Measurements from ENCODE around the gene BRCA1. TPM values are rescaled to one million over a fixed set of nuclear protein-coding genes. Genes with fewer than 3 reads are reported as not detected.
A peak's percentile ranks its signal among the peaks of the same experiment; 100 is the strongest.
"Not testable (repeated sequence)": the region's sequence is repeated elsewhere in the genome, so short reads cannot be mapped to it uniquely, and the experiment has no call there.

BRCA1 gene
- total RNA-seq, 2 donors from 2014 or later, result 80.3 to 93.4 TPM

GRCh38 chr17:43068570-43069367 is 56.4 kb downstream of the BRCA1 start:
- H3K27ac Mint-ChIP-seq, result no peak overlapping the region
- no peaks in the 10 kb centered on the region for H3K4me1 Mint-ChIP-seq
- H3K9me3 Mint-ChIP-seq, result no peaks in the 10 kb centered on the region
- no peaks in the 10 kb centered on the region for H3K27me3 Mint-ChIP-seq
- peaks cover 54% of the 10 kb centered on the region for H3K36me3 Mint-ChIP-seq (ENCODE audit: low read depth)
- no peak overlapping the region for H3K4me3 Mint-ChIP-seq
- ATAC-seq (replicated peaks), result no peak

GRCh38 chr17:43062984-43063638 is 62.1 kb downstream of the BRCA1 start:
- ATAC-seq (replicated peaks), result no peak
- Mint-ChIP-seq H3K36me3 (ENCODE audit: low read depth) (peaks cover 46% of the 10 kb centered on the region), H3K9me3 (no peaks in the 10 kb centered on the region), H3K27me3 (no peaks in the 10 kb centered on the region), H3K27ac (no peak overlapping the region), H3K4me3 (no peak overlapping the region), H3K4me1 (no peaks in the 10 kb centered on the region)

- Mint-ChIP-seq H3K9me3 (no peaks in the 10 kb centered on the region), H3K27me3 (no peaks in the 10 kb centered on the region), H3K27ac (no peak overlapping the region), H3K4me3 (no peak overlapping the region), H3K36me3 (ENCODE audit: low read depth) (peaks cover 68% of the 10 kb centered on the region), H3K4me1 (no peaks in the 10 kb centered on the region)
- ATAC-seq (replicated peaks), result no peak
These were observed 69.1 kb downstream of the BRCA1 start for GRCh38 chr17:43056051-43056450.

- H3K27ac Mint-ChIP-seq; H3K9me3 Mint-ChIP-seq; H3K4me1 Mint-ChIP-seq; ATAC-seq (replicated peaks); H3K27me3 Mint-ChIP-seq; H3K4me3 Mint-ChIP-seq: not testable (repeated sequence)
- H3K36me3 Mint-ChIP-seq (ENCODE audit: low read depth), result peaks cover 91% of the 10 kb centered on the region
These were observed 72.2 kb downstream of the BRCA1 start for GRCh38 chr17:43053008-43053407.

GRCh38 chr17:43051969-43052368 is 73.2 kb downstream of the BRCA1 start:
- Mint-ChIP-seq H3K27me3 (no peaks in the 10 kb centered on the region), H3K36me3 (ENCODE audit: low read depth) (peaks cover 98% of the 10 kb centered on the region), H3K4me3 (no peak overlapping the region), H3K4me1 (no peaks in the 10 kb centered on the region), H3K9me3 (no peaks in the 10 kb centered on the region), H3K27ac (no peak overlapping the region)
- ATAC-seq (replicated peaks), result no peak

GRCh38 chr17:43044024-43044423 is 81.1 kb downstream of the BRCA1 start:
- H3K4me1 Mint-ChIP-seq, result no peaks in the 10 kb centered on the region
- H3K27me3 Mint-ChIP-seq, result no peaks in the 10 kb centered on the region
- H3K9me3 Mint-ChIP-seq, result no peaks in the 10 kb centered on the region
- H3K27ac Mint-ChIP-seq, result no peak overlapping the region
- no peak overlapping the region for H3K4me3 Mint-ChIP-seq
- ATAC-seq (replicated peaks), result no peak
- H3K36me3 Mint-ChIP-seq (ENCODE audit: low read depth), result peaks cover 35% of the 10 kb centered on the region

- ATAC-seq (replicated peaks), result no peak
- Mint-ChIP-seq H3K36me3 (ENCODE audit: low read depth) (peaks cover 28% of the 10 kb centered on the region), H3K4me3 (no peak overlapping the region), H3K27me3 (no peaks in the 10 kb centered on the region), H3K27ac (no peak overlapping the region), H3K4me1 (no peaks in the 10 kb centered on the region), H3K9me3 (no peaks in the 10 kb centered on the region)
These were observed 81.9 kb downstream of the BRCA1 start for GRCh38 chr17:43043307-43043706.

- H3K27me3 Mint-ChIP-seq, result no peaks in the 10 kb centered on the region
- peaks cover 16% of the 10 kb centered on the region for H3K36me3 Mint-ChIP-seq (ENCODE audit: low read depth)
- H3K4me3 Mint-ChIP-seq, result no peak overlapping the region
- no peak for ATAC-seq (replicated peaks)
- peak overlapping the region; percentile 1 for H3K27ac Mint-ChIP-seq
- no peaks in the 10 kb centered on the region for H3K4me1 Mint-ChIP-seq
- H3K9me3 Mint-ChIP-seq, result no peaks in the 10 kb centered on the region
These were observed 83.0 kb downstream of the BRCA1 start for GRCh38 chr17:43042025-43042628.

- Mint-ChIP-seq H3K27ac (no peak overlapping the region), H3K4me1 (no peaks in the 10 kb centered on the region), H3K4me3 (no peak overlapping the region), H3K9me3 (no peaks in the 10 kb centered on the region), H3K36me3 (ENCODE audit: low read depth) (peaks cover 9% of the 10 kb centered on the region), H3K27me3 (no peaks in the 10 kb centered on the region)
- no peak for ATAC-seq (replicated peaks)
These were observed 84.5 kb downstream of the BRCA1 start for GRCh38 chr17:43040655-43041054.

GRCh38 chr17:43039646-43040045 is 85.5 kb downstream of the BRCA1 start:
- H3K9me3 Mint-ChIP-seq, result no peaks in the 10 kb centered on the region
- H3K36me3 Mint-ChIP-seq (ENCODE audit: low read depth), result no peaks in the 10 kb centered on the region
- no peak overlapping the region for H3K4me3 Mint-ChIP-seq
- no peaks in the 10 kb centered on the region for H3K4me1 Mint-ChIP-seq
- ATAC-seq (replicated peaks), result no peak
- peak overlapping the region; percentile 12 for H3K27ac Mint-ChIP-seq
- no peaks in the 10 kb centered on the region for H3K27me3 Mint-ChIP-seq

GRCh38 chr17:43034894-43035293 is 90.3 kb downstream of the BRCA1 start:
- no peaks in the 10 kb centered on the region for H3K36me3 Mint-ChIP-seq (ENCODE audit: low read depth)
- no peak overlapping the region for H3K4me3 Mint-ChIP-seq
- H3K27me3 Mint-ChIP-seq, result no peaks in the 10 kb centered on the region
- no peaks in the 10 kb centered on the region for H3K9me3 Mint-ChIP-seq
- no peaks in the 10 kb centered on the region for H3K4me1 Mint-ChIP-seq
- H3K27ac Mint-ChIP-seq, result peak overlapping the region; percentile 40
- no peak for ATAC-seq (replicated peaks)

- Mint-ChIP-seq H3K27ac (no peak overlapping the region), H3K36me3 (ENCODE audit: low read depth) (no peaks in the 10 kb centered on the region), H3K4me1 (no peaks in the 10 kb centered on the region), H3K4me3 (no peak overlapping the region), H3K9me3 (no peaks in the 10 kb centered on the region), H3K27me3 (no peaks in the 10 kb centered on the region)
- ATAC-seq (replicated peaks), result no peak
These were observed 90.9 kb downstream of the BRCA1 start for GRCh38 chr17:43033948-43034881.

- H3K36me3 Mint-ChIP-seq (ENCODE audit: low read depth), result no peaks in the 10 kb centered on the region
- no peak for ATAC-seq (replicated peaks)
- no peak overlapping the region for H3K27ac Mint-ChIP-seq
- H3K4me1 Mint-ChIP-seq, result no peaks in the 10 kb centered on the region
- no peaks in the 10 kb centered on the region for H3K9me3 Mint-ChIP-seq
- H3K27me3 Mint-ChIP-seq, result no peaks in the 10 kb centered on the region
- H3K4me3 Mint-ChIP-seq, result no peak overlapping the region
These were observed 93.5 kb downstream of the BRCA1 start for GRCh38 chr17:43031666-43032065.

- H3K4me3 Mint-ChIP-seq, result no peak overlapping the region
- H3K27ac Mint-ChIP-seq, result peak overlapping the region; percentile 2
- H3K4me1 Mint-ChIP-seq, result no peaks in the 10 kb centered on the region
- H3K27me3 Mint-ChIP-seq, result no peaks in the 10 kb centered on the region
- no peaks in the 10 kb centered on the region for H3K9me3 Mint-ChIP-seq
- no peaks in the 10 kb centered on the region for H3K36me3 Mint-ChIP-seq (ENCODE audit: low read depth)
- ATAC-seq (replicated peaks), result no peak
These were observed 94.9 kb downstream of the BRCA1 start for GRCh38 chr17:43030137-43030767.

Measured in activated T-helper 17 cell treated with anti-CD3 and anti-CD28 coated beads, Interleukin-2, amount 50 U/mL, for 72 hours (primary cell).